ENCODE results near the gene PRKG1. TPM values are rescaled to one million over a fixed set of nuclear protein-coding genes. Genes with fewer than 3 reads are reported as not detected.

PRKG1 gene
- total RNA-seq, 1 experiment from 2014 or later: 10.4 TPM

DNA sequence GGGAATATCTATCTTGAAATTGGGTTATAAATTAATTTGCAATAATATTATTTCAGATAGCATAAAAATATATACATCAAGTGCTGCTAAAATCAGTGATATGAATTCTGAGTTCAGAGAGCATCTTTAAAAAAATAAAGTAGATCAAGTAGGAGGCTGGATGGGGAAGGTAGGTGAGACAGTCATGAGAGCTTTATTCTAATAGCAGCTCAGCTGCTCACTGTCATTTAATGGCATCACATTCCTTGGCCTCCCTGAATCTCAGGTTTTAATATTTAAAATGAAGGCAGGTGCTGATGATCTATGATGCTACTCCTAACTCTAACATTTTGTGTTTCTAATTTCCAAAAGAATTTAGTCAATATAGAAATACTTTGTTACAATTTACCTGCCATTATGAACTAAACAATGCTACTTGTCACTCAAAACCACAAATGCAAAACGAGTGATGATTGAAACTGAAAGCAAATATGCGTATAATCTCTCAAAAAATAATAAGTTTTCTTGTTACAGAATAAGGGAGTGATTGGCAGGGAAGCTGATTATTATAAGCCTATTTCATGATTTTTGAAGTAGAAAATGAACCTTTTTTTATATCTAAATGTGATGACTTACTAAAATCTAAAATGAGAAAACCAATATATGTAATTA, 772.7 kb downstream of the PRKG1 start:
- Histone ChIP-seq H3K23ac (ENCODE audit: insufficient read length, low read depth, low read length) (no peak overlapping the region), H3T11ph (ENCODE audit: low read length) (no peak overlapping the region), H3K14ac (ENCODE audit: insufficient read depth, low read length) (no peak overlapping the region), H3K79me1 (ENCODE audit: insufficient read depth, low read depth, low read length, poor library complexity, severe bottlenecking) (no peaks in the 10 kb centered on the region), H3K4ac (ENCODE audit: low read depth, low read length) (no peak overlapping the region), H3K4me1 (ENCODE audit: insufficient read depth, low read length) (no peaks in the 10 kb centered on the region), H3K4me2 (ENCODE audit: insufficient read depth, insufficient read length, low read length) (no peak overlapping the region), H4K8ac (replicated peaks; ENCODE audit: insufficient read length, low read depth, low read length) (no peak overlapping the region), H2BK5ac (ENCODE audit: insufficient read length, low read length) (no peak overlapping the region), H2AK5ac (ENCODE audit: insufficient read length, low read length) (no peak overlapping the region), H3K23me2 (ENCODE audit: insufficient read length, low read depth, low read length, poor library complexity, severe bottlenecking) (no peaks in the 10 kb centered on the region), H4K20me1 (ENCODE audit: control insufficient read depth, insufficient read depth, insufficient read length) (no peaks in the 10 kb centered on the region), H4K91ac (ENCODE audit: insufficient read length, low read depth, low read length) (no peak overlapping the region), H2BK15ac (ENCODE audit: low read depth, low read length) (no peak overlapping the region), H2BK20ac (ENCODE audit: low read depth, low read length, poor library complexity, severe bottlenecking) (no peak overlapping the region), H3K9ac (ENCODE audit: extremely low read depth, insufficient read length, low read length) (no peak overlapping the region), H3K27ac (ENCODE audit: insufficient read length, low read depth, low read length) (no peak overlapping the region), H2BK12ac (ENCODE audit: insufficient read length, low read depth, low read length) (no peak overlapping the region), H3K27me3 (ENCODE audit: insufficient read depth, low read length) (no peaks in the 10 kb centered on the region), H2BK120ac (ENCODE audit: low read depth, low read length, poor library complexity, severe bottlenecking) (no peak overlapping the region), H2AFZ (ENCODE audit: low read length) (no peak overlapping the region), H3K79me2 (ENCODE audit: insufficient read depth, low read length) (no peaks in the 10 kb centered on the region), H4K5ac (ENCODE audit: insufficient read length, low read depth, low read length) (no peak overlapping the region), H3K9me3 (ENCODE audit: control insufficient read depth, low read depth, low read length) (no peaks in the 10 kb centered on the region), H3K18ac (ENCODE audit: insufficient read length, low read depth, low read length) (no peak overlapping the region), H3K56ac (ENCODE audit: insufficient read length, low read depth, low read length) (no peak overlapping the region)
- no CpG with 5 or more reads among the region's 2 CpGs for WGBS (ENCODE audit: extremely low coverage, insufficient read length, low lambda C conversion rate)
- no peak for DNase-seq
- Mint-ChIP-seq H3K4me3 (no peak overlapping the region), H3K36me3 (ENCODE audit: insufficient read depth in 1 of 3, low read depth in 3 of 3) (peaks cover 0 to 7% (median 2%) of the 10 kb centered on the region in 3 experiments; a peak in 1 of 7 replicates), H3K9me3 (peaks cover 5 to 6% of the 10 kb centered on the region in 2 experiments; a peak in 2 of 5 replicates), H3K27ac (peak overlapping the region in 1 of 3 experiments; percentile 40; a peak in 1 of 7 replicates), H3K4me1 (peaks cover 16 to 25% of the 10 kb centered on the region in 2 experiments), H3K27me3 (ENCODE audit: low read depth) (no peaks in the 10 kb centered on the region)
- TF ChIP-seq, protein P1, sequence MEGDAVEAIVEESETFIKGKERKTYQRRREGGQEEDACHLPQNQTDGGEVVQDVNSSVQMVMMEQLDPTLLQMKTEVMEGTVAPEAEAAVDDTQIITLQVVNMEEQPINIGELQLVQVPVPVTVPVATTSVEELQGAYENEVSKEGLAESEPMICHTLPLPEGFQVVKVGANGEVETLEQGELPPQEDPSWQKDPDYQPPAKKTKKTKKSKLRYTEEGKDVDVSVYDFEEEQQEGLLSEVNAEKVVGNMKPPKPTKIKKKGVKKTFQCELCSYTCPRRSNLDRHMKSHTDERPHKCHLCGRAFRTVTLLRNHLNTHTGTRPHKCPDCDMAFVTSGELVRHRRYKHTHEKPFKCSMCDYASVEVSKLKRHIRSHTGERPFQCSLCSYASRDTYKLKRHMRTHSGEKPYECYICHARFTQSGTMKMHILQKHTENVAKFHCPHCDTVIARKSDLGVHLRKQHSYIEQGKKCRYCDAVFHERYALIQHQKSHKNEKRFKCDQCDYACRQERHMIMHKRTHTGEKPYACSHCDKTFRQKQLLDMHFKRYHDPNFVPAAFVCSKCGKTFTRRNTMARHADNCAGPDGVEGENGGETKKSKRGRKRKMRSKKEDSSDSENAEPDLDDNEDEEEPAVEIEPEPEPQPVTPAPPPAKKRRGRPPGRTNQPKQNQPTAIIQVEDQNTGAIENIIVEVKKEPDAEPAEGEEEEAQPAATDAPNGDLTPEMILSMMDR (conservative IDR thresholded peaks at IDR 0.05): no peak

All from H9 (cell line).